ENCODE data around the gene GNB5. TPM values are rescaled to one million over a fixed set of nuclear protein-coding genes. Genes with fewer than 3 reads are reported as not detected.

The GNB5 gene
- polyA plus RNA-seq, 12 donors, result 3.9 to 23.4 (median 7.3) TPM; not detected in 1

- DNase-seq, result no peak
Measured at GRCh38 chr15:52066842-52067544, 124.2 kb downstream of the GNB5 start.

Other genes starting within 250 kb of the GNB5 start
- gene LEO1, start 219.6 kb downstream of the GNB5 start, polyA plus RNA-seq (ENCODE audit: insufficient read length in 12 of 12), result 10 to 100 TPM in 11 of 12 donors, not detected in 1; 19.3 to 36.6 (median 23.6) TPM
- 10 to 100 TPM in 11 of 12 donors, not detected in 1; 22.2 to 32.6 (median 30.7) TPM for gene MAPK6, start 172.2 kb downstream of the GNB5 start, polyA plus RNA-seq (ENCODE audit: insufficient read length in 12 of 12)
- gene BCL2L10, start 78.6 kb downstream of the GNB5 start, polyA plus RNA-seq (ENCODE audit: insufficient read length in 12 of 12), result under 1 TPM in 4 of 12 donors, not detected in 8; 0.12 to 0.84 (median 0.40) TPM
- gene MYO5C, start 104.4 kb upstream of the GNB5 start, polyA plus RNA-seq (ENCODE audit: insufficient read length in 12 of 12), result 10 to 100 TPM in 3 of 12 donors, 1 to 10 TPM in 8, not detected in 1; 5.4 to 13.2 (median 8.0) TPM

Data from muscle of arm (tissue), 12 donors.